ENCODE data around the gene GPS1.
"Not testable (repeated sequence)": the region's sequence is repeated elsewhere in the genome, so short reads cannot be mapped to it uniquely, and the experiment has no call there.

The GPS1 gene

GRCh38 chr17:82028966-82029365 is 22.7 kb upstream of the GPS1 start:
- no peak for DNase-seq (ENCODE audit: low read depth)

DNA sequence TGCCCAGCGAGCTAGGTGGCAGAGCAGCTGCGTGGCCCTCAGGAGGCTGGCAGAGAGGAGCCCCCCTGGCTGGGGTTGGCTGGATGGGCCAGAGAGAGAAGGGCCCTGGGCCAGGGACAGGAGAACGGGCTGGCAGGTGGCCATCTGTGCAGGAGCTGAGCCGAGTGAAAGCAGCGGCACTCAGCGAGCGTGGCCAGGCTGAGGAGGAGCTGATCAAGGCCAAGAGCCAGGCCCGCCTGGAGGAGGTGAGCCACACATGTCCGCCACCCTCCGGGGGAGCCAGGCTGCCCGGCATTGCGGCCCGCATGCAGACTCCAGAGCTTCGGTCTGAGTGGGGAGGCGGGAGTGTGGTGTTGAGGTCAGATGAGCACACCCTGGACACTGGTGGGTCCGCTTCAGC is 22.3 kb upstream of the GPS1 start:
- DNase-seq (ENCODE audit: low read depth), result no peak

GRCh38 chr17:82029990-82030469 is 21.7 kb upstream of the GPS1 start:
- DNase-seq (ENCODE audit: low read depth), result no peak

- DNase-seq (ENCODE audit: low read depth), result peak; percentile 64
Observed at GRCh38 chr17:82030470-82031302, 21.0 kb upstream of the GPS1 start.

- DNase-seq (ENCODE audit: low read depth), result no peak
Observed at GRCh38 chr17:82031303-82031884, 20.3 kb upstream of the GPS1 start, which contains the start of gene RAC3. RAC3 (plus strand) TSS chr17:82031678; CDS start chr17:82031762, 84 bp downstream.

DNA sequence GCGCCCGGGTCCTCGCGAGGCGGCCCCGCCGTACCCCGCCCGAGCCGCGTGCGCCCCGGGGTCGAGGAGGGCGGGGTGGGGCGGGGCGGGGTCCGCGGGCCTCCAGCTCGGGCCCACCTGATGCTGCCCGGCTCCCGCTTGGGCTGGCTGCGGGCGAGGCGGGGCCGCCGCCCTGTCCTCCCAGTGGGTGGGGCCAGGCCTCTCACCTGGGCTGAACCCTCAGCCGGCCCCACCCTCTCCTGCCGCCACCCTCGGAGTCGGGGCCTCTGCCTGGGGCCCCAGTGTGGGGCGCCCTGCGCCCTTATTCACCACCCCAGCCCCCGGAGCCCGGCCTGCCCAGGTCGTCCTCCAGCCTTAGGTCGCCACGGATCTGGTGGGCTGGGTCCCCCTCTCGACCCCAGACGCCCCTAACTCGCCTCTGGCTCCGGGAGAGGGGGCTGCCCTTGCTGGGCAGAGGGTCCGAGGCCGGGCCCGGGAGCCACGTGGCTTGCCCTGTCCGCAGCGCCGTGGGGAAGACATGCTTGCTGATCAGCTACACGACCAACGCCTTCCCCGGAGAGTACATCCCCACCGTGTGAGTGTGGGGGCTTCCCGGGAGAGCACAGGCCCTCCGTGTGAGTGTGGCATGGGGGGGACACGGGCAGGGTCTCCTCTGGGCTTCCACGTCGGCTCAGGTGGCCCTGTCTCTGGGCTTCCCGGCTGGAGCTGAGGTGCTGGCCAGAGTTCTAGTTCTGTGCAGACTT is 19.6 kb upstream of the GPS1 start:
- peak; percentile 37 for DNase-seq (ENCODE audit: low read depth)

DNA sequence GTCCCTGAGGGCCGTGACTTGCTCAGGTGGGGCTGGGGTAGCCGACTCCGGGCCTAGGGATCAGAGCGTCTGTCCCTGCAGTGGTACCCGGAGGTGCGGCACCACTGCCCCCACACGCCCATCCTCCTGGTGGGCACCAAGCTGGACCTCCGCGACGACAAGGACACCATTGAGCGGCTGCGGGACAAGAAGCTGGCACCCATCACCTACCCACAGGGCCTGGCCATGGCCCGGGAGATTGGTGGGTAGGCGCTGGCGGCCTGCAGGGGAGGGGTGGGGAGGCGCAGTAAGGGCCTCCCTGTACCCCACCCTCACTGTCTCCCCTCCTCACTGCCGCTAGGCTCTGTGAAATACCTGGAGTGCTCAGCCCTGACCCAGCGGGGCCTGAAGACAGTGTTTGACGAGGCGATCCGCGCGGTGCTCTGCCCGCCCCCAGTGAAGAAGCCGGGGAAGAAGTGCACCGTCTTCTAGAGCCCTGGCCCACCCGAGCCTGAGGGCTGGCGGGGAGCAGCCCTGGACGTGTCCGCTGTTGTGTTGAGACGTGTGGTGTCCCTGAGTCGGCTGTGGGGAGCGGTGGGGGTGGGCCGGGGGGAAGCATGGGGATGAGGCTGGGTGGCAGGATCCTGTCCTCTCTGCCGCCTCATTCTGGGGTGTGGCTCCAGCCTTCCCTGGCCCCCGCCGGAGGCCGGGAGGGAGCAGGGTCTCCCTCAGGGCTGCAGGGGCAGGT is 18.2 kb upstream of the GPS1 start:
- no peak for DNase-seq (ENCODE audit: low read depth)

GRCh38 chr17:82034371-82035011 is 17.2 kb upstream of the GPS1 start:
- DNase-seq (ENCODE audit: low read depth), result no peak

GRCh38 chr17:82035488-82035887 is 16.2 kb upstream of the GPS1 start:
- no peak for DNase-seq (ENCODE audit: low read depth)

- DNase-seq (ENCODE audit: low read depth), result no peak
Observed at GRCh38 chr17:82035956-82036633, 15.6 kb upstream of the GPS1 start.

DNA sequence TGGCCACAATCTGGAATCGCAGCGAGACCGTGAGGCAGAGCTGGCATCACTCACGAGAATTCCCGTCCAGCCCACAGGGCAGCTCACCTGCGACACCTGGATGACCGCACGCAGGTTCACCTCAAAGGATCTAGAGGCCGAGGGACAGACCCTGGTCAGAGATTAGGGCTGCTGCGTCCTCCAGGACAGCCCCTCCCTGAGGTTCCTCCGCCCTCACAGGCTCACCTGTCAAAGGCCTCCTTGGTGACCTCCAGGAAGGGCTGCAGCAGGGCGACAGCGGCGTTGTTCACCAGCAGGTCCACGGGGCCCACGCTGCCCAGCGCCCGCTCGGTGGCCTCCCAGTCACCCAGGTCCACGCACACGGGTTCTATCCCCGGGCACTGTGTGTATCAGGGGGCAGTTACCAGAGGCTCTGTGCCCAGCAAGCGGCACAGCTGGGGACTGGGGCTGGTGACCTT is 15.0 kb upstream of the GPS1 start:
- no peak for DNase-seq (ENCODE audit: low read depth)

- DNase-seq (ENCODE audit: low read depth), result peak; percentile 93
Observed at GRCh38 chr17:82037092-82037888, 14.4 kb upstream of the GPS1 start, which contains the start of gene DCXR. DCXR (minus strand) TSS chr17:82037697; CDS start chr17:82037682, 15 bp downstream.

- no peak for DNase-seq (ENCODE audit: low read depth)
Observed at GRCh38 chr17:82037889-82038195, 13.9 kb upstream of the GPS1 start.

DNA sequence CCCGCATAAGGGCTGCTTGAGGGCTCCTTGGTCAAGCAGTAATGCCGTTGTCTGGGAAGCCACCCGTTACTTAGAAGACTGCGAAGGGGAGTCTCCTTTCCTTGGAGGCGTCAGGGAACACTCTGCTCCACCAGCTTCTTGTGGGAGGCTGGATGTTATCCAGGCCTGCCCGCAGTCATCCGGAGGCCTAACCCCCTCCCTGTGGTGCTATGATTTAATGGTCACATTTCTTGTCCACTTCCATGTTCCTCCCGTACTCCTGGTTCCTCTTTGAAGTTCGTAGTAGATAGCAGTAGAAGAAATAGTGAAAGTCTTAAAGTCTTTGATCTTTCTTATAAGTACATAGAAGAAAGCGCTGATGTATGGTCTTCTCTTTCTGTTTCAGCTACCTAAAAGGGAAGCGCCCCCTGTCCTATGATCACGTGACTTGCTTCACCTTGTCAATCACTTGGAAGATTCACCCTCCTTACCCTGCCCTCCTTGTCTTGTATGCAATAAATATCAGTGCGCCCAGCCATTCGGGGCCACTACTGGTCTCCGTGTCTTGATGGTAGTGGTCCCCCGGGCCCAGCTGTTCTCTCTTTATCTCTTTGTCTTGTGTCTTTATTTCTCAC is 12.8 kb upstream of the GPS1 start:
- not testable (repeated sequence) for DNase-seq (ENCODE audit: low read depth)

GRCh38 chr17:82039695-82040299 is 11.9 kb upstream of the GPS1 start:
- no peak for DNase-seq (ENCODE audit: low read depth)

DNA sequence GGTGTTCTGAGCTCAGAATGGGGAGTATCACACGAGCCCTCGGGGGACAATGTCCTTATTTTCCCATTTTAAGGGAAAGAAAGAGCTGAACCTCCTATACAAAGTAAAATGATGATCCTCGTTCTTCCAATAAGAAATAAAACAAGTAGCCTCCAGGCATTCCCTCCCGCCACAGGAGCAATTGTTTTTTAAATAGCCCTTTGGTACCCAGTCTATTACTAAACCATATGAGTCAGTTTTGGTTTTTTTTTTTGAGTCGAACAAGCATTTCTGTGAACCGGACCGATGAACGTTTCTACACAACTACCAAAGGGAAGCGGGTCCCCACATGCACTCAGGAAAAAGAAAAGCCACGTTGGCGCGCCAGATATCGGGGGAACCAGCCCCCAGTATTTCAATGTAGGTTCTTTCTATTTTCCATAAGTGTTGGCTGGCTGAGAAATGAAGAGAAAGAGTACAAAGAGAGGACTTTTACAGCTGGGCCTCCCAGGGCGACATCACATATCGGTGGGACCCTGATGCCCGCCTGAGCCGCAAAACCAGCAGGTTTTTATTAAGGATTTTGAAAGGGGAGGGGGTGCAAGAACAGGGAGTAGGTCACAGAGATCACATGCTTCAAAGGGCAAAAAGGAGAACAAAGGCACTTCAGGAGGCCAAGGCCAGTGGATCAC is 10.4 kb upstream of the GPS1 start:
- no peak for DNase-seq (ENCODE audit: low read depth)

- no peak for DNase-seq (ENCODE audit: low read depth)
Observed at GRCh38 chr17:82042649-82043048, 9.0 kb upstream of the GPS1 start.

GRCh38 chr17:82043507-82043906 is 8.2 kb upstream of the GPS1 start:
- no peak for DNase-seq (ENCODE audit: low read depth)

Measured in T-helper 22 cell (primary cell).